Loucy (cell line): ENCODE results near the gene CSH1.
"Not testable (repeated sequence)": the region's sequence is repeated elsewhere in the genome, so short reads cannot be mapped to it uniquely, and the experiment has no call there.

Source experiments
- EZH2phosphoT487 ChIP-seq: fragments of 200-600 bp; IDR thresholded peaks from 2 replicates; pipeline ENCODE4 v1.6.1; 2018; ENCODE audit warnings: antibody characterized with exemption, mild to moderate bottlenecking, moderate library complexity, borderline replicate concordance
- TF ChIP-seq, protein P1 (sequence below): fragments of 200-600 bp; sonication (generic); conservative IDR thresholded peaks from 2 replicates; pipeline ENCODE4 v1.5.1; 2014; ENCODE audit warnings: mild to moderate bottlenecking, antibody characterized with exemption, low read length

GRCh38 chr17:63869491-63870291 lies 26.7 kb downstream of the CSH1 start:
- TF ChIP-seq, protein P1, sequence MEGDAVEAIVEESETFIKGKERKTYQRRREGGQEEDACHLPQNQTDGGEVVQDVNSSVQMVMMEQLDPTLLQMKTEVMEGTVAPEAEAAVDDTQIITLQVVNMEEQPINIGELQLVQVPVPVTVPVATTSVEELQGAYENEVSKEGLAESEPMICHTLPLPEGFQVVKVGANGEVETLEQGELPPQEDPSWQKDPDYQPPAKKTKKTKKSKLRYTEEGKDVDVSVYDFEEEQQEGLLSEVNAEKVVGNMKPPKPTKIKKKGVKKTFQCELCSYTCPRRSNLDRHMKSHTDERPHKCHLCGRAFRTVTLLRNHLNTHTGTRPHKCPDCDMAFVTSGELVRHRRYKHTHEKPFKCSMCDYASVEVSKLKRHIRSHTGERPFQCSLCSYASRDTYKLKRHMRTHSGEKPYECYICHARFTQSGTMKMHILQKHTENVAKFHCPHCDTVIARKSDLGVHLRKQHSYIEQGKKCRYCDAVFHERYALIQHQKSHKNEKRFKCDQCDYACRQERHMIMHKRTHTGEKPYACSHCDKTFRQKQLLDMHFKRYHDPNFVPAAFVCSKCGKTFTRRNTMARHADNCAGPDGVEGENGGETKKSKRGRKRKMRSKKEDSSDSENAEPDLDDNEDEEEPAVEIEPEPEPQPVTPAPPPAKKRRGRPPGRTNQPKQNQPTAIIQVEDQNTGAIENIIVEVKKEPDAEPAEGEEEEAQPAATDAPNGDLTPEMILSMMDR: peak; percentile 56
- not testable (repeated sequence) for TF ChIP-seq EZH2phosphoT487
